Measurements from ENCODE around the gene LEKR1. TPM values are rescaled to one million over a fixed set of nuclear protein-coding genes. Genes with fewer than 3 reads are reported as not detected.

Gene LEKR1
- total RNA-seq, 8 experiments from 2014 or later: 0.05 to 3.2 (median 1.2) TPM

DNA sequence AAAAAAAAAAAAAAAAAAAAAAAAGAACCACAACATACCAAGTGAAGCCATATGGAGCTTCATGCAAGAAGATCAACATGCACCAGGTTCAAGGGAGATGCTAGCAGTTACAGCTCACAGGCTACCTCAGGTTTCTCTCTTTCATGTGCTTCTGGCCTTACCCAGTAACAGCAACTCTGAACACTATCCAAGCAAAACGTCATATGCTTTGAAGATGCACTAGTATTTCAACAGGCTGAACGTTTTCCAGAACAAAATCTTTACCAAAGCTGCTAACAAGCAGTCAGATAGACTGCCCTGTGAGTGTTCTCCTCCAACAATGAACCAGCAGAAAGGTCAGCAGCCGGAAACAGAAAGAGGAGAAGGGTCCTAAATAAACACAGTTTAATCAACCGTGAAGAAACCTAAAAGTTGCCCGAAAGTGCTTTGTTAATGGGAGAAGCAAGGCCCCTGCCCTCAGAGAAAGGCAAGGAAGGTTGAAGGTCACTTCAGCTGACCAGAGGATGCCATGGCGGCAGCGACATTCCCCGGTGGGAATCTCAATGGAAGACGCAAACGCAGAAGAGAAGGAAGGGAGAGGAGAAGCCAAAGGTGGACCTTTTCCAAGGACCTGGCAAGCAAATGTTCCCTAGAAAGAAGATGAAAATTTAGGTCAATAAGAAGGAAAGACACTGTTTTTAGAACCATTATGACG is 253.7 kb downstream of the LEKR1 start:
- H3K4me1 ChIP-seq (replicated peaks in 1 of 2): peaks cover 32 to 45% of the 10 kb centered on the region in 2 donors
- no peak overlapping the region for H3K27ac ChIP-seq
- in situ Hi-C loops (cut with MboI; ENCODE audit: low pct_unique_long_range_greater_than_20kb in 2 of 9, low sequenced_read_pairs in 9 of 9, unreplicated experiment in 9 of 9): loop anchor here in 7 of 9 experiments (10.0 to 25.0 kb wide), 7 partner anchors 255 to 918 kb away; partner anchors contain the start of genes TIPARP (in 3 of the 7), SSR3 (in 2 of the 7) and LEKR1 (in 1 of the 7)
- ATAC-seq (replicated peaks in 6 of 8): no peak
- no peak overlapping the region for H3K4me3 ChIP-seq
- 30 to 91% (median 50%) methylated on average over 3 to 11 of the region's 11 CpGs for WGBS, 10 experiments

DNA sequence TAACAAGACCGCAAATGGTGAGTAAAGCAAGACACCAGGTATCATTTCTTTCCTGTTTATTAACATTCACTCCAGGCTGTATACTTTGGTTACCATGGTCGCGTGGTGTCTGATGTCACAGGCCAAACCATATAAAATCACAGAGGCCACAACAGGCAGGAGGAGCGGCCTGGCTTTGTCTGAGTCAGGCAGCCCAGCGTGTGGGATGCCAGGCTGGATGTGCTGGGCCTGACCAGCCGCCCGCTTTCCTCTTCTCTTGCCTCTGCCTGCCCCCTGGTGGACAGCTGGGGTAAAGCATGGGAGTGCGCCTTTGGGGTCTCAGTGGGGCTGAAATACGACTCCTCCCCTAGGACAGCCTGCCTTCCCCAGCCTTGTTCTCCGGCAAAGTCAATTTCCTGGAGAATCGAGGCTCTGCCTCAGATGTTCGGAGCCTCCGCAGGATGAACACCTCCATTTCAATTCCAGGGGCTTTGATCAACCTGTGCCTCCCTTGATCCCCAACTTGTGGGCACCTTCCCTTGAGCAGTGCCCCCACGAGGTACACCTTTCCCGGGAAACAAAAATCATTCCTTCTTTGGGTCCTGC is 255.6 kb downstream of the LEKR1 start:
- Histone ChIP-seq H3K27ac (peak overlapping the region in 1 of 2 donors; percentile 33), H3K4me3 (no peak overlapping the region), H3K4me1 (replicated peaks in 1 of 2) (peaks cover 26 to 35% of the 10 kb centered on the region in 2 donors)
- ATAC-seq (replicated peaks in 6 of 8): peak; percentile 81 to 98 (median 93)
- in situ Hi-C loops (cut with MboI; ENCODE audit: low pct_unique_long_range_greater_than_20kb in 2 of 9, low sequenced_read_pairs in 9 of 9, unreplicated experiment in 9 of 9): loop anchor here in 7 of 9 experiments (10.0 to 25.0 kb wide), 6 partner anchors 394 to 919 kb away; partner anchors contain the start of genes TIPARP (in 3 of the 7) and SSR3 (in 2 of the 7)
- 0 to 33% (median 4%) methylated on average over 2 to 11 of the region's 15 CpGs; no CpG with 5 or more reads in 1 of the 10 experiments for WGBS, 10 experiments

DNA sequence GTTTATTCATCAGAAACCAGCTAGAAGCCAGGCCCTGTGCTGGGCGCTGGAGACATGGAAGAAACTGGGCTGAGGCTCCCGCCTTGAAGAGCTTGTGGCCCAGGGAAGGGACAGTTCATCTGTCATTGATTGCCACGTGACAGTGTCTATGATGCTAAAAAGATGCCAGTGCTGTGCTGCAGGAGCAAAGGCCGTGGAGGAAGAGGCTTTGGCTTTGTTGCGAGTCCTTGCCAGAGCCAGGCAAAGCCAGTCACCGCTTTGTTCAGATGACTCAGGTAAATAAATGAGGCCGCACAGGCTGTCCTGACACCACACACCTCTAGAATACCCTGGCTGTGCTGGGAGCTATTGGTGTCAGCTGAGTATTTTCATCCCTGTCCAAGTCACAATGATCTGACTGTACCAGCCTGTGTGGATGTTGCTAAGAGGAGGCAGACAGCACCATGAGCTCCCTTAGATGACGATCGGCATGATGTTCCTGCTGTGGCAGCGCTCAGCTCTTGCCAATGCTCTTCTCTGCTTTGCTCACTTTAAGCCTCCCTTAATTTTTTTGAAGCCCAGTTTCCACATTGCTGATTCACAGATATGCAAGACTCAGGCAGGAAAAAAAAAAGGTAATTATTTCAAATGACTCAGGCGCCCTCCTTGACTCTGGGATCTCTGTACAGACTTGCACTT is 256.3 kb downstream of the LEKR1 start:
- Histone ChIP-seq H3K27ac (no peak overlapping the region), H3K4me3 (no peak overlapping the region), H3K4me1 (replicated peaks in 1 of 2) (peaks cover 26 to 34% of the 10 kb centered on the region in 2 donors)
- in situ Hi-C loops (cut with MboI; ENCODE audit: low pct_unique_long_range_greater_than_20kb in 2 of 9, low sequenced_read_pairs in 9 of 9, unreplicated experiment in 9 of 9): loop anchor here in 7 of 9 experiments (10.0 to 25.0 kb wide), 6 partner anchors 395 to 920 kb away; partner anchors contain the start of genes TIPARP (in 3 of the 7) and SSR3 (in 2 of the 7)
- ATAC-seq (replicated peaks in 6 of 8): peak in 7 of 8 experiments; percentile 21 to 53 (median 49)
- 22 to 100% (median 77%) methylated on average over 1 to 8 of the region's 11 CpGs; no CpG with 5 or more reads in 1 of the 10 experiments for WGBS, 10 experiments

DNA sequence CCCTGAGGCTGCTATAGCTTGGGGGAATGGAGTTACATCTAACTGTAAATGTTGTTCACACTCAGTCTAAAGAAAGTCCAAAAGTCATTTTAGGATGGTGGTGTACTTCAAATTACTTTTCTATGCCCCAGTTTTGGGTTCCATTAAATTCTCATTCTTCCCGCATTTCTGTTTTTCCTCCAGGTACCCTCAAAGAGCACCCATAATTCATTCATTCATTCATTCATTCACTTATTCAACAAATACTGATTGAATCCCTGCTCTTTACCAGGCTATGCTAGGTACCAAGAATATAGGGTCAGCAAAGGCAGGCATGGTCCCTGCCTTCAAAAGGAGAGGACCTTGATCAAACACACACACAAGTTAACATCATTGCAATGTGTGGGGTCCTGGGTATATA is 257.7 kb downstream of the LEKR1 start:
- WGBS, 10 experiments: 100% methylated on average over 1 of the region's 1 CpG; no CpG with 5 or more reads in 5 of the 10 experiments
- in situ Hi-C loops (cut with MboI; ENCODE audit: low pct_unique_long_range_greater_than_20kb in 2 of 9, low sequenced_read_pairs in 9 of 9, unreplicated experiment in 9 of 9): loop anchor here in 7 of 9 experiments (10.0 to 25.0 kb wide), 6 partner anchors 397 to 922 kb away; partner anchors contain the start of genes TIPARP (in 3 of the 7) and SSR3 (in 2 of the 7)
- H3K4me3 ChIP-seq: no peak overlapping the region
- ATAC-seq (replicated peaks in 6 of 8): no peak
- peaks cover 28 to 31% of the 10 kb centered on the region in 2 donors for H3K4me1 ChIP-seq (replicated peaks in 1 of 2)
- H3K27ac ChIP-seq: no peak overlapping the region

DNA sequence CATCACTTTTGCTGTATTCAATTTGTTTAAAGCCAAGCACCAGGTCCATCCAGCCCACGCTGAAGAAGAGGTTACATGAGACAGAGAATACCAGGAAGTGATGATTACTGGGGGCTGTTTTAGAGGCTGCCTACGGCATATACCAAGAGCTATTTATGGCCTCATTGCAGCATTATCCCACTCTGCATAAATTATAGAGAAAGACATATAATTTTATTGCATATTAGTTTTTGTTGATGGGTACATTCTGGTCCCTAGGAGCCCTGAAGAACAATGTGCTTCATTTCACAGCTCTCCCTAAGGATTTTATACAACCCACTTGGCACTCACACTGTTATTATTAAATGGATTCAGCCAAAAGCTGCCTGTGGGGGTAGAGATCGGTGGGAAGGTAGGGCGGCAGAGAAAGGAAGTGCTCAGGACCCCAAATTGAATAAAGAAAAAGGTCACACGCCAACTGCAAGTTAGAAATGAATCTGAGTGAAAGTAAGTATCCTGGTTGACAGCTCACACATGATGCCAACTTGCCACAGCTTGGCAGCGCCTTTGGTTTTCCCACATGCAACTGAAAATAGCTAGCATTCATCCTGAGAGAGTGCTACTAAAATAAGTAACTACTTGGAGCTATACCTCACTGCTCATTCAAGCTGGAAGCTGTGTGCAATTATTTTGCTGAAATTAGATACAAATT is 260.1 kb downstream of the LEKR1 start:
- ATAC-seq (replicated peaks in 6 of 8): no peak
- 59 to 100% (median 89%) methylated on average over 2 to 5 of the region's 6 CpGs; no CpG with 5 or more reads in 1 of the 10 experiments for WGBS, 10 experiments
- H3K4me3 ChIP-seq: no peak overlapping the region
- no peak overlapping the region for H3K27ac ChIP-seq
- peaks cover 27 to 31% of the 10 kb centered on the region in 2 donors for H3K4me1 ChIP-seq (replicated peaks in 1 of 2)
- in situ Hi-C loops (cut with MboI; ENCODE audit: low pct_unique_long_range_greater_than_20kb in 2 of 9, low sequenced_read_pairs in 9 of 9, unreplicated experiment in 9 of 9): loop anchor here in 7 of 9 experiments (10.0 to 25.0 kb wide), 6 partner anchors 399 to 924 kb away; partner anchors contain the start of genes TIPARP (in 3 of the 7) and SSR3 (in 2 of the 7)

DNA sequence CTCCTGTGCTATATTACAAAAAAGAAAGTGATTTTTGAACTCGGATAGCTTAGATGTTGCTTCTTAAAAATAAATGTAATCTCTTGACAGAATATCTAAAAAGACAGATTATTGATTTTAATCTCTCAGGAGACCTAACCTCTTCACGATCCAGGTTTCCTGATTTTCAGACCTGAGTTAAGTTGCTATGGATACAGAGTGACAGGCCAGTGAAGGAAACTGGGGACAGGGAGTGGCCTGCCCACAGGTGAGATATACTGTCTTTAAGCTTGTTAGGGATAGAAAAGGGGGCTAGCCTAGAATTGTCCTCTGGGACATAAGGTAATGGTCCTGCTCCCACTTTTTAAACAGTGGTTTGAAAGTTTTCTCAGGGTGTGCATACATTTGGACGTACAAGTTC is 260.6 kb downstream of the LEKR1 start:
- Histone ChIP-seq H3K4me1 (replicated peaks in 1 of 2) (peaks cover 23 to 26% of the 10 kb centered on the region in 2 donors), H3K4me3 (no peak overlapping the region), H3K27ac (no peak overlapping the region)
- no peak for ATAC-seq (replicated peaks in 6 of 8)
- in situ Hi-C loops (cut with MboI; ENCODE audit: low pct_unique_long_range_greater_than_20kb in 2 of 9, low sequenced_read_pairs in 9 of 9, unreplicated experiment in 9 of 9): loop anchor here in 7 of 9 experiments (10.0 to 25.0 kb wide), 6 partner anchors 399 to 924 kb away; partner anchors contain the start of genes TIPARP (in 3 of the 7) and SSR3 (in 2 of the 7)
- 33 to 100% (median 89%) methylated on average over 1 to 3 of the region's 3 CpGs; no CpG with 5 or more reads in 1 of the 10 experiments for WGBS, 10 experiments

DNA sequence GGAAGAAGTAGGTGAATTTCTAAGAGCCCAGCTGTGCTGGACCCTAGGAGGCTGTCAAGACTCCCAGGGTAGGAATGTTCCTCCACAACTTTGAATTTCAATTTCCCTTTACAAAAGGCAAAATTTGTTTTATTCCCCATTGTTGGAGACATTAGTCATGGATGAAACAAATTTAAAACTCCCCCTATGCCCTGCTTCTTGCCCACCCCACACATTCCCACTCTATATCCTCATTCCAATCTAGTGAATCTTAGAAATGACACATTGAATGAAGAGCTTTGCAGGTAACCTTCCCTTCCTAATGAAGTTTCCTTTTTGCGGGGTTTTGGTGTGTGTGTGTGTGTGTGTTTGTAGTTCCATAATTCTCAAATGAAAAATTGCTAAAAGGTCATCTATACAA is 261.2 kb downstream of the LEKR1 start:
- no peak overlapping the region for H3K4me3 ChIP-seq
- peak overlapping the region; percentile 92 to 93 for H3K27ac ChIP-seq
- no peak for ATAC-seq (replicated peaks in 6 of 8)

DNA sequence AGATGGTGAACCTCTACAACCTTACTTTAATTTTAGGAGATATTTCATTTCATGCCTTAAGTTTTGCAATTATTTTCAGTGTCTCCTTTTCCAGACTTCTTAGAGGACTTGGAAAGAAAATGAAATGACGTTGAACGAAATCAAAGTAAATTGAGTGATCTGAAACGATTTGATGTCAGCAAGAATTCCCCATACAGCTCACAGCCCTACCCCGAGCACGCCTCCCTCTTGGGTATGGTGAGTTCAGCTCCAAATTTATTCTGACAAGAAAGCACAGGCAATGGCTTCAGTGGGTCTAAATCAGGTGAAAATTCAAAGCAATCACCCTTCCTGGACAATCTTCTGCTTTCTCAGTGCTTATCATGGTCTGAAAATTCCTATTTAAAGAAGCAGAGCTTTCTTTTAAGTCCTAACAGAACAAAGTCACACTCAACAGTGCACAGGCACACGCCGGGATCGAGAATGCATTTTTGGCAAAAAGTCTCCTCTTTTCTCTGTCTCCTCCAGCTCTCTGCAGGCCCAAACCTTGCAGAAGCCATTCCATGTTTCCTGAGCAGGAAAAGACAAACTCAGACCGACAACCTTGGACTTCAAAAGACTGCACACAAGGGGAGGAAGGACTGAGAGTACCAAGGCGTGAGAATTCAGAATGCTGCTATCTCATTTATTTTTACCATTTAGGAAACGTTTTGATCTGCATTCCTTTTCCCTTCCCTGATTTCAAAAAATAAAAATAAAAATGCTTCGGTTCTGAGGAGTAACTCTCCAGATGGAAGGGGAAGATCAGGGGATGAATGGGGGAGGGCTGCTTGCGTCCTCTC is 261.8 kb downstream of the LEKR1 start:
- ATAC-seq (replicated peaks in 6 of 8): no peak
- in situ Hi-C loops (cut with MboI; ENCODE audit: low pct_unique_long_range_greater_than_20kb in 2 of 9, low sequenced_read_pairs in 9 of 9, unreplicated experiment in 9 of 9): loop anchor here in 7 of 9 experiments (10.0 to 25.0 kb wide), 6 partner anchors 401 to 926 kb away; partner anchors contain the start of genes TIPARP (in 3 of the 7) and SSR3 (in 2 of the 7)
- Histone ChIP-seq H3K4me3 (peak overlapping the region; percentile 44 to 72 (median 59)), H3K4me1 (replicated peaks in 1 of 2) (peaks cover 14 to 18% of the 10 kb centered on the region in 2 donors), H3K27ac (peak overlapping the region; percentile 92 to 93)
- WGBS, 10 experiments: 5 to 60% (median 28%) methylated on average over 1 to 13 of the region's 13 CpGs

More for the DNA sequence above, 261.2 kb downstream of the LEKR1 start:
- H3K4me1 ChIP-seq (replicated peaks in 1 of 2): peaks cover 17 to 20% of the 10 kb centered on the region in 2 donors
- in situ Hi-C loops (cut with MboI; ENCODE audit: low pct_unique_long_range_greater_than_20kb in 2 of 9, low sequenced_read_pairs in 9 of 9, unreplicated experiment in 9 of 9): loop anchor here in 7 of 9 experiments (10.0 to 25.0 kb wide), 6 partner anchors 400 to 925 kb away; partner anchors contain the start of genes TIPARP (in 3 of the 7) and SSR3 (in 2 of the 7)
- 33 to 100% (median 100%) methylated on average over 1 of the region's 1 CpG; no CpG with 5 or more reads in 5 of the 10 experiments for WGBS, 10 experiments

DNA sequence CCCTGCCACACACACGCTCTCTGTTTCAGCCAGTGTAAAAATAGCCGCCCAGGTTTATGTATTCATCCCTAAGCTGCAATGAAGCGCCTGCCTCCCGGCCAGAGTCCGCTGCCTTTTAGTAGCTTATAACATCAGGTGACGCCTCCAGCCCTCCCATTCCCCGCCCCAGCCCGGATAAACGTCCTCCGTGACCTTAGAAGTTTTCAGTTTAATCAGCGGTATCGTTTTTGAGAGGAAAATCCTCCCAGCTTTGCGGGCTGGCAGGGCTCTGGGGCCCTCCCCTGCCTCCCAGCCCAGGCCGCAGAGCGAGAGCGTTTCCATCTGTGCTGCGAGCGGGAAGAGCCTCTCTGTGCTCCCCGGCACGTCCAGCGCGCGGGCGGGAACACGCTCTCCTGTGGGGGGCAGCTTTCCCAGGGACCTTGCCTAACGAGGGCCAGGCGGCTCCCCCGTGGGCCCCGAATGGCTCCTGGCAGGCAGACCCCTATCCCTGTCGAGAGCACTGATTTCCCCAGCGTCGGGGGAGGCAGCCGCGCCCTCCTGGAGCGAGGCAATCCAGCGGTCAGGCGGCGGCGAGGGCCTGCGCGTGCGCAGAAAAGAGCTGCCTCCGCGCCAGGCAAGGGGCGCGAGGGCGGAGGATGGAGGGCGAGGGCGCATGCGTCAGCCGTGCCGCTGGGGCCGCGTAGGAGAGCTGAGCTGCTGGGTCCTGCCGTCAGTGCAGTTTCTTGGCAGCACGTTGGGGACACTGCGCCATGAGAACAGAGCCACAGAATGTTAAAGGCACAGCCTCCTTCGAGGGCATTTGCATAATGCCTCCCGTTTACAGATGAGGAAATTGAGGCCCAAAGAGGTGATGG is 262.7 kb downstream of the LEKR1 start:
- Histone ChIP-seq H3K4me3 (peak overlapping the region; percentile 44 to 72 (median 59)), H3K27ac (peak overlapping the region; percentile 92 to 93), H3K4me1 (replicated peaks in 1 of 2) (peaks cover 14 to 18% of the 10 kb centered on the region in 2 donors)
- 0 to 3% (median 0%) methylated on average over 1 to 24 of the region's 59 CpGs; no CpG with 5 or more reads in 4 of the 10 experiments for WGBS, 10 experiments
- in situ Hi-C loops (cut with MboI; ENCODE audit: low pct_unique_long_range_greater_than_20kb in 2 of 9, low sequenced_read_pairs in 9 of 9, unreplicated experiment in 9 of 9): loop anchor here in 7 of 9 experiments (10.0 to 25.0 kb wide), 6 partner anchors 402 to 927 kb away; partner anchors contain the start of genes TIPARP (in 3 of the 7) and SSR3 (in 2 of the 7)
- peak; percentile 79 to 93 (median 92) for ATAC-seq (replicated peaks in 6 of 8)

DNA sequence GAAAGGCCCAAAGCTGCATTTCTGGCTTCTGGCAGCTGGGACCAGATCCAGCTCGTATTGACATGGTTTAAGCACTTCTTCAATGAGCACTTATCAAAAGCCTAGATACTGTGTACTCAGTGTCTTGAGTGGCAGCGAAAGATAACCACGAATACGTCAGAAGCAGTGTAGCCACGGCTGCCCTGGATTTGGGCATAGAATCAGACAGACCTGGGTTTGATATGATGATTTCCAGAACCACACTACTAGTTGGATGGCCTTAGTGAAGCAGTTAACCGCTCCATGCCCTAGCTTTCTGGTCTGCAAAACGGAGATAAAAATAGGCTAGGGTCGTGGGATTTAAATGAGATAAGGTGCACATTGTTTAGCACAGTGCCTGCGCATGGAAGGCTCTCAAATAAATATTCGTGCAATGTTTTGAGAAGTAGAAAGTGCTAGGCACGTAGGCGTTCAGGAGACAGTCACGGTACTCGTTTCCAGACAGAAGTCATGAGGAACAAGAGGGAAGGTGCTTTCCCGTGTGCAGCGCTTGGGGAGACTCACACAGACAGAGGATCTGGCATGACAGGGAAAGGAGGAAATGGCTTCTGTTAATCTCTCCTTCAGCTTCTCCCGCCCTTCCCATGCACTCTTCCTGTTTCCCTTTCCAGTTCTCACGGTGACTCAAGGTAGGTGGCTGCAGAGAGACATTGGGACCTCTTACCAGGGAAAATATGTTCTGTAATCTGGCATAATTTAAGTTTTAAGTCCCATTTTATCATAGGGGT is 263.5 kb downstream of the LEKR1 start:
- in situ Hi-C loops (cut with MboI; ENCODE audit: low pct_unique_long_range_greater_than_20kb in 2 of 9, low sequenced_read_pairs in 9 of 9, unreplicated experiment in 9 of 9): loop anchor here in 7 of 9 experiments (10.0 to 25.0 kb wide), 6 partner anchors 402 to 927 kb away; partner anchors contain the start of genes TIPARP (in 3 of the 7) and SSR3 (in 2 of the 7)
- ATAC-seq (replicated peaks in 6 of 8): peak in 1 of 8 experiments; percentile 1
- H3K4me1 ChIP-seq (replicated peaks in 1 of 2): peaks cover 14 to 18% of the 10 kb centered on the region in 2 donors
- H3K4me3 ChIP-seq: peak overlapping the region in 1 of 5 donors; percentile 59
- 0 to 100% (median 81%) methylated on average over 1 to 15 of the region's 18 CpGs; no CpG with 5 or more reads in 1 of the 10 experiments for WGBS, 10 experiments
- H3K27ac ChIP-seq: peak overlapping the region; percentile 44 to 93
